NCI-H2227 treated with DMSO at 0.1 percent for 48 hours (cell line): ENCODE results near the gene NRM.
"Not testable (repeated sequence)": the region's sequence is repeated elsewhere in the genome, so short reads cannot be mapped to it uniquely, and the experiment has no call there.

Experiments
- DNase-seq: peaks from one replicate; lab custom pipeline; 2025; lab: John Stamatoyannopoulos, UW

The NRM gene

DNA sequence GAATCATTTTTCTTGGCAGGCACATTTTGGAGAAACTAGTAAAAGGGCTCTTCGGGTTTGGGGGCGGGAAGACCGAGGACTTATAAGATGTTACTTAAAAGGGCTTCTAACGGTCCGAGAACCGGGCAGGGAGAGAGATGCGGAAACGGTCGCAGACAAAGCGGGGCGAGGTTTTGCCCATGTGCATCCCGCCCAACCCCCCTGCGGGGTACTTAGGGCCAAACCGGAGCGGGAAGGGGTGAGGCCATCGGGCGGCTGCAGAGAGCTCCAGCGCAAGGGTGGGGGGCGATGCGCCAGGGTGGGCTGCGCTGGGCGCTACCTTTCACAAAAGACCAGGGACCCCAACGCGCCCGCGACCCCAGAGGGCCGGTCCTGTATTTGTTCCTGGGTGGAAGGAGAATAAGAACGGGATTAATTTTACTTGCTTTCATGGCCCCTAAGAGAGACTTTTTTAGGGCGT is 30.0 kb upstream of the NRM start:
- peak; percentile 85 for DNase-seq

DNA sequence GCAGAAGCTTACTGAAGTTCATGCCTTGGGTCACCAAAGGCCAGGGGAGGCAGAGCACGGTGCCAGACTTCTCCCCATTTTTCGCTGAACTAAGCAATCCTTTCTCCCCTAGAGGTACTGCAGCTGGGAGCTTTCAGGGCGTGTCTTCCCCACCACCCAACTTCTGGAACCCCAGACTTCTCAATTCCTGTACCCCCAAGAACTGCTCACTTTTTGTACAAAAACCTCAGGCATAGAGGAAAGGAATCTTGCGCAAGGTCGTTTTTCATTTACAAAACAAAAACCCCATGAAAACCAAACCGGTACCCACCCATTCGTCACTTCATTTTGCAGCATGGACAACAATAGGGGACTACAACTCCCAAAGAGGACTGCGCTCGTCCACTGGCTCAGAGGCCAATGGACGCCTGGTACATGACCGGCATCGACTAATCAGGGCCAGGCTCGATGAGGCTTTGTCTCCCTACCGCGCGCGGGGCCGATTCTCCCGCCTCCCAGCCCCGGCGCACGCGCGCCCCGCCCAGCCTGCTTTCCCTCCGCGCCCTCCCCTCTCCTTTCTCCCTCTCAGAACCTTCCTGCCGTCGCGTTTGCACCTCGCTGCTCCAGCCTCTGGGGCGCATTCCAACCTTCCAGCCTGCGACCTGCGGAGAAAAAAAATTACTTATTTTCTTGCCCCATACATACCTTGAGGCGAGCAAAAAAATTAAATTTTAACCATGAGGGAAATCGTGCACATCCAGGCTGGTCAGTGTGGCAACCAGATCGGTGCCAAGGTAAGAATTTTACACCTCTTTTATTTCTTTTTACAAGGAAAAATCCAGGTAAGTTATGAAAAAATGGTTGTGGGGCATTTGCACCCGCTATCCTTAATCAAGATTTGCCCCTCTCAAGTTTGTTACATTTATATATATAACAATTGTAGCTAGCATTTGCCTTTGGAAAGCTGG is 29.3 kb upstream of the NRM start, which contains the start of gene TUBB:
TUBB (plus strand) TSS at position 562 of the 947 bp plus-strand sequence; CDS start at position 717, 155 bp downstream.
- peak; percentile 96 for DNase-seq

DNA sequence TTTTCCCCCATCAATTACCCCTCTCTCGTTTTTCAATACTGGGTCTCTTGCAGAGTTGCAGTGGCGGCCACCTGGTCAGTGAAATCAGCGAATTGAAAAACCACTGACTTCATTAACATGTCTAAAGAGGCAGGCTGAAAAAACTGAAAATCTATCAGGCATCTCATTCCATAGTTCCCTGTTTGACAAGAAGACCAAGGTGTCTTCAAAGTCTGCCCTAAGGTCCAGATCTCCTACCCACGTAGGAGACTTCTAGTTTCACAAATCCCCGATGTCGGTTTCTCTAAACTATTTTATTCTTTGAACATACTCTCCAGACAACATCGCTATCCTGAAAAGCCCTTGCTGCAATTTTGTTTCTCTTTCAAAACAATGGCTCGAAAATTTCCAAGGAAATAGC is 28.6 kb upstream of the NRM start:
- no peak for DNase-seq

DNA sequence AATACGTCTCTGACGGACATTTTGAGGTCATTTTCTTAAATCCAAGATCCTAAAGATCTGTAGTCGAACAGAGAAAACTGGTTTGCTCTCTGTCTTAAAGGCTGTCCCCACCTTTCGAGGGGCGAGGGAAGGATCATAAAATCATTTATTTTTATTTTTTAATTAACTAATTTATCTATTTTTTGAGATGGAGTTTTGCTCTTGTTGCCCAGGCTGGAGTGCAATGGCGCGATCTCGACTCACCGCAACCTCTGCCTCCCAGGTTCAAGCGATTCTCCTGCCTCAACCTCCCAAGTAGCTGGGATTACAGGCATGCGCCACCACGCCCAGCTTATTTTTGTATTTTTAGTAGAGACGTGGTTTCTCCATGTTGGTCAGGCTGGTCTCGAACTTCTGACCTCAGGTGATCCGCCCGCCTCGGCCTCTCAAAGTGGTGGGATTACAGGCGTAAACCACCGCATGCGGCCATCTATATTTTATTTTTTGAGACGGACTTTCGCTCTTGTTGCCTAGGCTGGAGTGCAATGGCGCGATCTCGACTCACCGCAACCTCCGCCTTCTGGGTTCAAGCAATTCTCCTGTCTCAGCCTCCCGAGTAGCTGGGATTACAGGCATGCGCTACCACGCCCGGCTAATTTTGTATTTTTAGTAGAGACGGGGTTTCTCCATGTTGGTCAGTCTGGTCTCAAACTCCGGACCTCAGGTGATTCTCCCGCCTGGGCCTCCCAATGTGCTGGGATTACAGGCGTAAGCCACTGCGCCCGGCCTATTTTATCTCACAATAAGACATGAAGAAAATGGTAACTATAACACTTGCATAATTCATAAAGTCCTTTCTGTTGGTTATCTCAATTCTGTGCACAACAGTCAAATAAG is 27.3 kb upstream of the NRM start:
- DNase-seq = not testable (repeated sequence)

DNA sequence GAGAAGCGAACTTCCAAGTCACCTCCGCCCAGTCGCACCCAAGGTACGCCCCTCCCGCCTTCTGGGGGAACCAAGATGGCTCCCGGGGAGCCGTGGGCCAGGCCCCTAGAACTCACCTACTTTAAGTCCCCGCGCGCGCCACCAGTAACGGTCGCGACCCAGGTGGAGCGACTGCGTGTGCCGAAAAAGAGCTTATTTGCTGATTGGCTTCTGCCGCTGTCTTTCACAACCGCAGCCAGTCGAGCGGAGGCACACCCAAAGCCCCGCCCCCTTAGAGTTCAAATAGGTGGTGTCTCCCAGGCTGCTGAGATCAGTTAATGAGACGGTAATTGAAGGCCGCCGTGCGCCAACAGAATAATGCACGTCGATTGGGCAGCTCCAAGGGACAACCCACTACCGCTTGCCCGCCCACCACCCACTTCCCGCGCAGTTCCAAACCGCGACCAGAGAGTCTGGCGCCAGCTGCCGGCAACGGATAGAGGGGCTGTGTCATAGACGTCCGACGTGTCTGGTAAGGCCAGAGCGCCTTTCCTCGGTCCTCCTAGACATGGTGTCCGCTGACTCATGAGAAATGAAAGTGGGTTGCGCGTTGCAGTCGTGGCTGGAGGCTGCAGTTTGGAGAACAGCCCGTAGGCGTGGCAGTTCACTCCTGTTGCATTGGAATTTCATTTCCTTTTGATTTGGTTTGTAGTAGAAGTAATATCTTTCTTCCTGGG is 26.5 kb upstream of the NRM start, which contains the start of gene MDC1:
MDC1 (minus strand) TSS at position 153 of the 716 bp plus-strand sequence. CDS start 2,106 bp downstream, outside the sequence.
- peak; percentile 99 for DNase-seq

DNA sequence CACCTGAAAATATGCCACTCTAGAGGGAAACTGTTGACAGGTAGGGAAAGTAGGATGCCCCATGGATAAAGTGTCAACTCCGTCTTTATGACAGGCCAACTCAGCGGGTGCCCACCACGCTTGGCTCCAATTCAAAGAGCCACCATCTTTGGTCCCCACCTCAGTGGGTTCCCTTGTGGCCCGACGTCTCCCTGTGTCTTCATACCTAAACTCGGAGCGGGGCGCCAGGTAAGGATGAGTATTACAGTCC is 26.0 kb upstream of the NRM start:
- no peak for DNase-seq

DNA sequence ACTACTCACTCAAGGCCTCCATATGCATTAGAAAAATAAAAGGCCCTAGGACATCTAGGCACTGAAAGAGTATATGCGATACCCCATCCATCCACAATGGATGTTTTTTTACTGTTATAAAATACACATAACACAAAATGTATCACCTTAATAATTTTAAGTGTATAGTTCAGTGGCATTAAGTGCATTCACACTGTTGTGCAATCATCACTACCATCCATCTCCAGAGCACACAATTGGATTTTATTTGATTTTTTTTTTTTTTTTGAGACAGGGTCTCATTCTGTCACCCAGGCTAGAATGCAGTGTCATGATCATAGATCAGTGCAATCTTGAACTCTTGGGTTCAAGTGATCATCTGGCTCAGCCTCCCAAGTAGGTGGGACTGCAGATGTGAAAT is 23.5 kb upstream of the NRM start:
- DNase-seq = no peak

DNA sequence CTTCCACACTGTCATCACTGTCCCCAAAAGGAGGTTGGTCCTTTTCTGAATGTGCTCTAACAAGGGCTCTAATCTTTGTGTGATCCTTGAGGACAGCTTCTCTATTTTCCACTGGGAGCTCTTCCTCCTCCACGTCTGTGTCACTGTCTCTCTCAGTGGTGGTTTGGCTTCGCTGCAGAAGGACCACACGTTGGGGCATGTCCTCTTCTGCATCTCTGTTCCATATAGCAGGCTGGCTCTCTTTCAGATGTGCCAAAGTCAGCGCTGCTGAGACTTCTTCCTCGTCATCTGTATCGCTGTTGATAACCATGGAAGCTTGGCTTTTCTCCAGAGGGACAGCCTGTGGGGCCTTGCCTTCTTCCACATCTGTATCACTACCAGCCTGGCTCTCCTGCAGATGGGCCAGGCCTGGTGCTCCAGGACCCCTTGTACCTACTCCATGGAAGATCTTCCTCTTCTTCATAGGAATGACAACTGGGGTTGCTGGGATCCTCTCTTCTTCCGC is 21.7 kb upstream of the NRM start:
- no peak for DNase-seq

DNA sequence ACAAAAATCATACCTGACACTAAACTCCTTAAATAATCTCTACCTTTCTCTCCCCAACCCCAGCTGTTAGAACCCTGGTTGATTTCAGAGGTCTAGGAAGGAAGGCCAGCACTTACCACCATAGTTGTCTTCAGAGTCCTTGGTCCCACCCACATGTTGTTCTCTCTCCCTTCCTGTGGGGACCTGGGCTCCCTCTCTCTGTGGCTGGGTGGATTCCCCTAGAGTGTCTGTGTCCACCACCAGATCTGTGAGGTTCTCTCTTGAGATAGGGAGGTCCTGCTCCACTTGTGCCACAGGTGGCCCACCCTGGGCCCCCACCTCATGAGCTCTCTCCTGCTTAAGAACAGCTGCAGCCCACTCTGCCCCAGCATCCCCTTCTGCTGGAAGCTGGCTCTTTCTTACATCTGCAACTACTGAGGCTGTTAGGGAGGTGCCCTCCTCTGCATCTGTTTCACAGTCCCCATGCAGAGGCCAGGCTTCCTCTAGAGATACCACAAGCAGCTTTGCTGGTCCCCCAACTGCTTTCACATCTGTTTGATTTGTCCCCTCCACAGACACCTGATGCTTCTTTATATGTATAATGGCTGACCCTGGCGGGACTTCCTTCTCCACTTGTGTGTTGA is 21.1 kb upstream of the NRM start:
- DNase-seq = no peak

DNA sequence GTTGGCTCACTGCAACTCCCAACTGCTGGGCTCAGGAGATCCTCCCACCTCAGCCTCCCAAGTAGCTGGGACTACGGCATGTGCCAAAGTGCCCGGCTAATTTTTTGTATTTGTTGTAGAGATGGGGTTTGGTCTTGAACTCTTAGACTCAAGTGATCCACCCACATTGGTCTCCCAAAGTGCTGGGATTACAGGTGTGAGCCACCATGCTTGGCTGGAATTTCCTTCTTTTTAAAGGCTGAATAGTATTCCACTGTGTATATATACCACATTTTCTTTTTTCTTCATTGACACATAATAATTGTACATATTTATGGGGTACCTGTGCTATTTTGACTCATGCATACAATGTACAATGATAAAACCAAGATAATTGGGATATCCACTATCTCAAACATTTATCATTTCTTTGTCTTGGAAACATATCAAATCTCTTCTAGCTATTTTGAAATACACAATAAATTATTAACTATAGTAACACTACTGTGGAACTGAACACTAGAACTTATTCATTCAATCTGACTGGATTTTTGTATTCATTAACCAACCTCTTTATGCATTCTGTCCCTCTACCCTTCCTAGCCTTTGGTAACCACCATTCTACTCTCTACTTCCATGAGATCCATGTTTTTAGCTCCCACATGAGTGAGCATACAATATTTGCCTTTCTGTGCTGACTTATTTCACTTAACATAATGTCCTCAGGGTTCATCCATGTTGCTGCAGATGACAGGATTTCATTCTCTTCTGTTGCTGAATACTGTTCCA is 18.5 kb upstream of the NRM start:
- no peak for DNase-seq

DNA sequence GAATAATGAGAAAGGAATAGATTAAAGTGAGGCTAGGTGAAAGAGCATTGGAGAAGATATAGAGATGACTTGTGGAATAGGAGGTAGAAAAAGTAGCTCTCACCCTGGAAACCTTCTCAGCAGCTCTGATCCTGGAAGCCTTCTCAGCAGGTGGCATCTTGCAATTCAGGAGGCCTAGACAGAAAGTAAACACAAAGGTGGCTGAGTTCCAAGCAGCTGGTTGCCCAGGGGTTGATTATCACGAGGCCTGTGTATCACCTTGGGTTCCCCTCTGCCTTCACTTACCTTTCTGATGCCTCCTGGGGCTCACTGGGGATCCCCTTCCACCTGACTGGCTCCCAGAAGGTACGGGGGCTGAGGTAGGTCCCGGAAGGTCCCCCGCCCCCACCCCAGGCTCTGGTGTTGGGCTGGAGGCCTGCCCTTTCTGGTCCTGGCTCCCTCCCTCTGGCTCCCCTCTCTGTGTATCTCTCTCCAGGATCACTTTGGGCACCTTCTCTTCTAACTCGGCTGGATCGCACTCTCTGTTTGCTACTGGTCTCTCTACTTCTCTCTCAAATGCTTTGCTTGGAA is 16.6 kb upstream of the NRM start:
- DNase-seq = no peak

DNA sequence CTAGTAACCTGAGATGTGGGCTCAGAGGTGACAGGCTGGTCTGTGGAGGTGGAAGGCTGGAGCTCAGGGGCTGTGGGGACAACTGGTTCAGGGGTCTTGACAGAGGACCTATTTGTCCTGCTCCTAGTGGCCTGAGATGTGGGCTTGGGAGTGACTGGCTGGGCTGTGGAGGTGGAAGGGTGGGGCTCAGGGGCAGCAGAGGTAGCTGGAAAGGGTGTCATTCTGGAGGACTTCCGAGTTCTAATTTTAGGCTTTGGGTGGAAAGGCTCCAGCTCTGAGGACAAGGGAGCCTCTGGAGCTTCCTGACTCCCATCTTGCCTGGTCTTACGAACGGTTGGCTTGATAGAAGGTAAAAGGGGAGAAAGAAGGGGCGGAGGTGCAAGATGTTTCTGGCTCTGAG is 14.8 kb upstream of the NRM start:
- DNase-seq = no peak

DNA sequence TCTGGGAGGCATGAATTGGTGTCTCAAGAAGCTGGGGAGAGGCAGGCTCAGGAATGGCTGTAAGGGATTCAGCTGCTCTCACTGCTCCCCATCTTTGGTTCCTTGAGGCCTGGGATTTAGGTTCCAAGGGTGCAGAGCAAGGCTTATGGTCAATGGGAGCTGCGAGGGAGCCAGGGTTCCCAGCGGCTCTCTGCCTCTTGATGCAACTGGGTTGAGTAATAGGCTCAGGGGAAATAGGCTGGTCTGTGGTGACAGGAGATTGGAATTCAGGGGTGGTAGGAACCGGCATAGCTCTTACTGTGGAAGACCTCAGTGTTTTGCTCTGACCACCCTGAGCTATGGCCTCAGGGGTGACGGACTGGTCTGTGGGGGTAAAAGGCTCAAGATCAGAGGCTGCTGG is 13.0 kb upstream of the NRM start:
- DNase-seq = no peak

DNA sequence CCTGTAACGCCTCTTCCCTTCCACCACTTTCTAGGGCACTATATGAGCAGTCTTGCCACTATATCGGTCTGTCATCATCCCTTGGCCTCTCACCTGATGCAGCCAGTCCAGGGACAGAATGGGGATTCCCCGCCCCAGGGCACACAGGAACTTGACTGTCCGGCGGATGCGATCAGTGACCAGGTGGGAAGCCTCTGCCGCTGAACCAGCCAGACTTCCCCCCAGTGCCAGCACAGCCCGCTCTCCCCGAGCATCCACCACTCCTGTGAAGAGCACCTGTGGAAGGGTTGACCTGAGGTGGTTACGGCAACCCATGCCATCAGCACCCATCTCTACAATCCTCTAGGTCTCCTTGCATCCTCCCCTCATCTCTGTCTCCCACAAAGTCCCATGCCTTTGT is 12.2 kb upstream of the NRM start:
- no peak for DNase-seq

DNA sequence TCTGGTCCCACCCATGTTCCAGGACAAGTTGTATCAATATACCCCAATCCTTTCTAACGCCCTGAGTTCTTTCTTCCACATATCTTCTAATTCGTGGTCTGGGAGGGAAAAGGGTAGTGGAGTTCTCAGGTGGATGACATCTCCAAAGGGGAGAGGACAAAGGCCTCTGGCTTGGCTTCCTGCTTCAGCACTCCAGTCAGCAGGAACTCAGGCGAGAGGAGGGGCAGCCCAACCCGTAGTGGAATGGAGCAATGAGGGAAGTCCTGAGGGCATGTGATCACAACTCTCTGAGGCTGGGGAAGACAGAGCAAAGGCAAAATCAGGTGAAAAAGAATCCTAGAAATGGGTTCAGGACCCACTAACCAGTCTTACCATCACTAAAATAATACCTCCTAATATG is 9.6 kb upstream of the NRM start:
- DNase-seq = no peak

DNA sequence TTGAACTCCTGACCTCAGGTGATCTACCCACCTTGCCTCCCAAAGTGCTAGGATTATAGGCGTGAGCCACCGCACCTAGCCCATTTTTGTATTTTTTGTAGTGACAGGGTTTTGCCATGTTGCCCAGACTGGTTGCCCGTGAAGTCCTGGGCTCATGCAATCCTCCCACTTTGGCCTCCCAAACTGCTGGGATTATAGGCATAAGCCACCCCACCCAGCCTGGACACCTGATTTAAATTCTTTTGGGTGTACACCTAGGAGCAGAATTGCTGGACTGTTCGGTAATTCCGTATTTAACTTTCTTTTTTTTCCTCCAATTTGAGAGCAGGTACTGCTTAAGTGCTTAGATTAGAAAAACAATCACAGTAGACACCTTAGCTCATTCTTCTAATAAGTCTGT is 5.6 kb upstream of the NRM start:
- no peak for DNase-seq

DNA sequence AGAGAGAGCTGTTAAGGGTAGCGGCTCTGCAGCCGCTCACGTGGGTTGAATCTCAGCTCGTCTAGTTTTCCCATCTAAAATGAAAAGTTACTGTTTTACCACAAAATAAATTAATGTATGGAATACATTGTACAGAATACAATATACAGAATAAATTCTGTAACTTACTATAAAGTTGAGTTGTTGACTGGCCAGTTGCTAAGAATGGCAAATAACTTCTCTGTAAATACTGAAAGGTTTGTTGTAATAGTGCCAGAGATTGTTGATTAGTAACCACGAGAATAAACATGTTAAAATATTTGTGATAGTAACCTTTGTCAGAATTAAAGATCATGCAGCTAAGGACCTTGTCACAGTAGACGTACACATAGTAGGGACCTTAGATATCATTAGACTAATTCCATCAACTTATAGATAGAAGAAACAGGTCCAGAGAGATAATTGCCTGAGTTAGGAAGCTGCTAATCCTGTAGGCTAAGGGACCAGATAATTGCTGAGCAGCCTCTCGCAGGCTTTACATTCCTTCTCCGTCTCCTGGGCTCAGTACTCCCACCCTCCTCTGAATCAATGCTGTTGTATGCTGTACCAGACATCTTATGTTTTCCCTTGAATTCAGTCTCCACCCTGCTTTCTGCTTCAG is 544 bp upstream of the NRM start:
- peak; percentile 46 for DNase-seq

DNA sequence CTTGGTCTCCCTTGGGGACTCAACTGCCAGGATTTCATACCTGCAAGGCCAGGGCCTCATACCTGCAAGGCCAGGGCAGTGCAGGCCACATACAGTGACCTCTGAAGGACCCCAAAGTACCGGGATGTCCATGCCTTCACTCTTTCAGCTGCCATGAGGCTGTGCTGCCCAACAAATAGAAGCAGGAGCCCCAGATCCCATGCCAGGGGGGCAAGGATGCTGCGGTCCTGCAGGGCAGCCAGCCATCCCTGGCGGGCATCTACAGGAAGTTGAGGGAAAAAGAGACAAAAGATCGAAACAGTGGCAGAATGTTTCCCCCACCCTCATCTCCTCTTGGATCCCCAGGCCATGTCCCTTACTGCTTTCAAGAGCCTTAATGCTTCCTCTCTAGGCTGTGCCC is 799 bp downstream of the NRM start:
- DNase-seq = no peak

DNA sequence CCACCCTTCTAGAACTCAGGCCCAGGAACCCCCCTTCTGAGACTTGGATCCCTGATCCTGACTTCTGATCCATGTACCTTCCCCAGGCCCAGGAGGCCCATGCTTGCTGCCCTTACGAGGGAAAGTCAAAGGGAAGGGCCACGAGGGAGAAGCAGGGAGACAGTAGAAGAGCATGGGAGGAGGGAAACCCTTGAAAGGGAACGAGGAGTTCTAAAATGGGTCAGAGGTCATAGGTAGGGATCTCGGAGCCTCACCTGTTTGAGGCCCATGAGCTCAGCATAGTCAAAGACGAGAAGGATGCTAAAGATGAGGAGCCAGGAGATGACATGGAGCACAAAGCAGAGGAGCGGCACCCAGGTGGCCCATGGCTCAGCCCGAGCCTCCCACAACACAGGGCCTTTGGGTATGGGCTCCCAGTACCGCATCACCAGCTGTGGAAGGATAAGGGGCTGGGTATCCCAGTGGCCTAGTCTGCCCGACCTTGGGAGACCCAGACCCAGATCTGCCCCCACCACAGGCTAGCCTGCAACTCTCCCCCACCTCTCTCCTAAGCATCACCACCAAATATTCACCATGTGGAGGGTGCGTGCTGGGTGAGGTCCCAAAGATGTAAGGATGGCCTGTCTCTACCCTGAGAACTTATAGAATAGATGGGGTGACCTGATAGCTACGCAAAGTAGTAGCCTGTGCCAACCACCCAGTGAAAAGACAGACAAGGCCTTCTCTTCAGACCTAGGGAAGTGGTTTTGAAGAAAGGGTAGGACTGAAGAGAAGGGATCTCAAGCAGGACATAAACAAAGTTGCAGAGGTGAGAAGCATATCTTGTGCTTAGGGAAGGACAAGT is 1.5 kb downstream of the NRM start:
- no peak for DNase-seq
